DOHH2 (cell line): Measurements from ENCODE around the gene AQP5.

Experiments used
- H3F3A ChIP-seq: fragments of 200-600 bp; sonication (generic), shearing (Covaris generic); 2 replicates; pipeline ENCODE4 v1.6.0; 2016; ENCODE audit warnings: antibody characterized with exemption, mild to moderate bottlenecking; ENCODE audit not compliant: control insufficient read depth, insufficient read depth
- H3K27ac ChIP-seq: fragments of 200-600 bp; sonication (generic); 2 replicates; pipeline ENCODE4 v1.5.1; 2014; ENCODE audit warnings: low read depth, mild to moderate bottlenecking, low read length, moderate library complexity
- H3K27me3 ChIP-seq: fragments of 200-600 bp; sonication (generic); 2 replicates; pipeline ENCODE4 v1.6.1; 2014; ENCODE audit warnings: mild to moderate bottlenecking, low read length, mixed read lengths; ENCODE audit not compliant: control insufficient read depth
- H3K36me3 ChIP-seq: fragments of 200-600 bp; sonication (generic); 2 replicates; pipeline ENCODE4 v1.6.1; 2014; ENCODE audit warnings: mild to moderate bottlenecking, low read length, moderate library complexity, mixed read lengths; ENCODE audit not compliant: control insufficient read depth
- H3K4me1 ChIP-seq: fragments of 200-600 bp; sonication (generic); 2 replicates; pipeline ENCODE4 v1.6.1; 2014; ENCODE audit warnings: mild to moderate bottlenecking, low read length, mixed read lengths; ENCODE audit not compliant: control insufficient read depth
- H3K4me2 ChIP-seq: fragments of 200-600 bp; sonication (generic); 2 replicates; pipeline ENCODE4 v1.6.0; 2014; ENCODE audit warnings: mild to moderate bottlenecking, low read length, moderate library complexity
- H3K4me3 ChIP-seq: fragments of 200-600 bp; sonication (generic); 2 replicates; pipeline ENCODE4 v1.5.1; 2014; ENCODE audit warnings: mild to moderate bottlenecking, low read length, mixed read lengths
- H3K79me2 ChIP-seq: fragments of 200-600 bp; sonication (generic); 2 replicates; pipeline ENCODE4 v1.6.1; 2014; ENCODE audit warnings: mild to moderate bottlenecking, low read length, mixed read lengths; ENCODE audit not compliant: control insufficient read depth
- H3K9me2 ChIP-seq: fragments of 200-600 bp; sonication (generic); replicated peaks from 2 replicates; pipeline ENCODE4 v1.6.1; 2014; ENCODE audit warnings: mild to moderate bottlenecking, low read length, mixed read lengths; ENCODE audit not compliant: control insufficient read depth
- H3K9me3 ChIP-seq: fragments of 200-600 bp; sonication (generic); 2 replicates; pipeline ENCODE4 v1.6.1; 2014; ENCODE audit warnings: antibody characterized with exemption, low read length, mixed read lengths; ENCODE audit not compliant: control insufficient read depth, insufficient read depth
- H4K20me1 ChIP-seq: fragments of 200-600 bp; sonication (generic); 2 replicates; pipeline ENCODE4 v1.6.0; 2014; ENCODE audit warnings: low read depth, mild to moderate bottlenecking, antibody characterized with exemption, low read length, moderate library complexity; ENCODE audit not compliant: control insufficient read depth, insufficient read depth
- EZH2phosphoT487 ChIP-seq: fragments of 200-600 bp; sonication (generic); IDR thresholded peaks from 2 replicates; pipeline ENCODE4 v1.6.1; 2017; ENCODE audit warnings: borderline replicate concordance, mild to moderate bottlenecking, antibody characterized with exemption, low read length, moderate library complexity, mixed read lengths
- TF ChIP-seq, protein P1 (sequence below): fragments of 200-600 bp; sonication (generic); IDR thresholded peaks from one replicate; pipeline ENCODE4 v1.5.1; 2014; ENCODE audit warnings: antibody characterized with exemption, mild to moderate bottlenecking, low read depth, low read length; ENCODE audit not compliant: poor library complexity, severe bottlenecking

Gene AQP5

DNA sequence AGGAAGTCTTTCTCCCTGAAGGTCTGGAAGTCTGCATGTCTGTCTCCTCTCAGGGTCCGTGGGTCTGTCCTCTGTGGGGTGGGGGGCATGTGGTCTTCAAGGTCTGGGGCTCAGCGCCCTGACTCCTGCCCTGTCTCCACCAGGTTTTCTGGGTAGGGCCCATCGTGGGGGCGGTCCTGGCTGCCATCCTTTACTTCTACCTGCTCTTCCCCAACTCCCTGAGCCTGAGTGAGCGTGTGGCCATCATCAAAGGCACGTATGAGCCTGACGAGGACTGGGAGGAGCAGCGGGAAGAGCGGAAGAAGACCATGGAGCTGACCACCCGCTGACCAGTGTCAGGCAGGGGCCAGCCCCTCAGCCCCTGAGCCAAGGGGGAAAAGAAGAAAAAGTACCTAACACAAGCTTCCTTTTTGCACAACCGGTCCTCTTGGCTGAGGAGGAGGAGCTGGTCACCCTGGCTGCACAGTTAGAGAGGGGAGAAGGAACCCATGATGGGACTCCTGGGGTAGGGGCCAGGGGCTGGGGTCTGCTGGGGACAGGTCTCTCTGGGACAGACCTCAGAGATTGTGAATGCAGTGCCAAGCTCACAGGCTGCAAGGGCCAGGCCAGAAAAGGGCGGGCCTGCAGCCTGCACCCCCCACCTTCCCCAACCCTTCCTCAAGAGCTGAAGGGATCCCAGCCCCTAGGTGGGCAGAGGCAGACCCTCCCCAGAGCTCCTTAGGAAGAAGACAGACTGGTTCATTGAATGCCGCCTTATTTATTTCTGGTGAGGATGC, 3.4 kb downstream of the AQP5 start:
- H3K27me3 ChIP-seq: peaks cover 32% of the 10 kb centered on the region
- no peak overlapping the region for H3K4me3 ChIP-seq
- no peaks in the 10 kb centered on the region for H3K9me2 ChIP-seq
- no peaks in the 10 kb centered on the region for H3F3A ChIP-seq
- TF ChIP-seq EZH2phosphoT487: no peak
- TF ChIP-seq, protein P1, sequence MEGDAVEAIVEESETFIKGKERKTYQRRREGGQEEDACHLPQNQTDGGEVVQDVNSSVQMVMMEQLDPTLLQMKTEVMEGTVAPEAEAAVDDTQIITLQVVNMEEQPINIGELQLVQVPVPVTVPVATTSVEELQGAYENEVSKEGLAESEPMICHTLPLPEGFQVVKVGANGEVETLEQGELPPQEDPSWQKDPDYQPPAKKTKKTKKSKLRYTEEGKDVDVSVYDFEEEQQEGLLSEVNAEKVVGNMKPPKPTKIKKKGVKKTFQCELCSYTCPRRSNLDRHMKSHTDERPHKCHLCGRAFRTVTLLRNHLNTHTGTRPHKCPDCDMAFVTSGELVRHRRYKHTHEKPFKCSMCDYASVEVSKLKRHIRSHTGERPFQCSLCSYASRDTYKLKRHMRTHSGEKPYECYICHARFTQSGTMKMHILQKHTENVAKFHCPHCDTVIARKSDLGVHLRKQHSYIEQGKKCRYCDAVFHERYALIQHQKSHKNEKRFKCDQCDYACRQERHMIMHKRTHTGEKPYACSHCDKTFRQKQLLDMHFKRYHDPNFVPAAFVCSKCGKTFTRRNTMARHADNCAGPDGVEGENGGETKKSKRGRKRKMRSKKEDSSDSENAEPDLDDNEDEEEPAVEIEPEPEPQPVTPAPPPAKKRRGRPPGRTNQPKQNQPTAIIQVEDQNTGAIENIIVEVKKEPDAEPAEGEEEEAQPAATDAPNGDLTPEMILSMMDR: no peak
- no peak overlapping the region for H3K4me2 ChIP-seq
- no peaks in the 10 kb centered on the region for H4K20me1 ChIP-seq
- H3K9me3 ChIP-seq: no peaks in the 10 kb centered on the region
- H3K79me2 ChIP-seq: no peaks in the 10 kb centered on the region
- H3K36me3 ChIP-seq: no peaks in the 10 kb centered on the region
- H3K4me1 ChIP-seq: peaks cover 17% of the 10 kb centered on the region
- no peak overlapping the region for H3K27ac ChIP-seq

GRCh38 chr12:49965836-49966235, 4.2 kb downstream of the AQP5 start:
- Histone ChIP-seq H3K9me3 (no peaks in the 10 kb centered on the region), H3K27ac (no peak overlapping the region), H3K4me1 (peaks cover 13% of the 10 kb centered on the region), H3K79me2 (no peaks in the 10 kb centered on the region), H3K9me2 (no peaks in the 10 kb centered on the region), H3K4me2 (no peak overlapping the region), H3F3A (no peaks in the 10 kb centered on the region), H3K4me3 (no peak overlapping the region), H3K36me3 (no peaks in the 10 kb centered on the region), H4K20me1 (no peaks in the 10 kb centered on the region), H3K27me3 (peaks cover 31% of the 10 kb centered on the region)
- TF ChIP-seq EZH2phosphoT487: no peak
- TF ChIP-seq, protein P1: no peak

DNA sequence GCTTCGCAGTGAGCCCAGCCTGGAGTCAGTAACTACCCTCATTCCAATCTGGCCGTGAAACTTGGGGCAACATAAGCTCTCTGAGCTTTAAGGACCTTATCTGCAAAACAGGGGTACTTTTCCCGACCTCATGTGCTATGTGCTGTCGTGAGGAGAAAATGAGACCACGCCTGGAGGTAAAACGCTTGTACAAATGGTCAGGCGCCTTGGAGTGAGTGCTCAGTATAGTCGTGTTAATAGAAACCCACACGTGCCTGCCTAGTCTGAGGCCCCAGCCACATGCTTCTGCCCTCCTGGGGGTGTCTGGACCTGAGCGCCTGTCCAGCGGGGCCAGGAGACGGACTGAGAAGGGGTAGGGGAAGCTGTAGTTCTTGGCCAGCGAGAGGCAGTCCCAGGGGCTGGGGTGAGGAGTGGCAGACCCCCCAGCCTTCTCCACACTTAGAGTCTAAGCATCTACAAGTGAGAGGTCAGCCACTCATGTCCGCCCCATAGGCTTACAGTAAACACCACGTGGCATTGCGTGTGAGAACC, 4.9 kb downstream of the AQP5 start:
- Histone ChIP-seq H3K27me3 (peaks cover 35% of the 10 kb centered on the region), H4K20me1 (no peaks in the 10 kb centered on the region), H3F3A (no peaks in the 10 kb centered on the region), H3K27ac (no peak overlapping the region), H3K36me3 (no peaks in the 10 kb centered on the region), H3K9me2 (no peaks in the 10 kb centered on the region), H3K4me1 (peaks cover 13% of the 10 kb centered on the region), H3K4me2 (peak overlapping the region; percentile 95), H3K79me2 (no peaks in the 10 kb centered on the region), H3K4me3 (peak overlapping the region; percentile 80; the same call in 1 of the 2 replicates), H3K9me3 (no peaks in the 10 kb centered on the region)
- TF ChIP-seq EZH2phosphoT487: no peak
- TF ChIP-seq, protein P1: no peak
